ENCODE data around the gene KCNMA1. TPM values are rescaled to one million over a fixed set of nuclear protein-coding genes. Genes with fewer than 3 reads are reported as not detected.

KCNMA1 gene
- total and polyA plus RNA-seq, 7 donors, result 15.3 to 427 (median 256) TPM

DNA sequence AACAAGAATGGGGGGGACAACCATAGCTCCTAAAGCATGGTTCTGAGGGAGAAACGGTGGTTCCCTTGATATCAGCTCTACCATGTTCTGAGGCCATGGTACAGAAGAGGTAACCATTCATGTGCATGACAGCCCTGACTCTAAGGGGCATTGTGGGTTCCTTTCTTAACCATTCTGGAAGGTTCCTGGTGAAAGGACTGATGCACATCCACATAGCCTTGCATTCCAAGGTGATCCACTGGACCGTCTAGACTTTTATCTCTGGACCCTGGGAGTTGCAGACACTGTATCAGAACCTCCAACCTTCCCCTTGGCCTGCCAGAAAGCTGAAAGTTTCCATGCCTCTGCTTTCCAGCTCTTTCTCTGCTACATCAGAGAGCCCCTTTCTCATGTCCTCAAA, 344.3 kb downstream of the KCNMA1 start:
- DNase-seq, result no peak
- no peak overlapping the region for H3K4me3 ChIP-seq
- peak overlapping the region in 2 of 4 donors; percentile 78 for H3K27ac ChIP-seq

GRCh38 chr10:77291596-77292505, 345.8 kb downstream of the KCNMA1 start:
- 74 to 78% methylated on average over 10 of the region's 10 CpGs for WGBS, 2 donors
- TF ChIP-seq CTCF (IDR thresholded peaks at IDR 0.05) (no peak), EP300 (IDR thresholded peaks at IDR 0.05) (no peak), POLR2AphosphoS5 (IDR thresholded peaks at IDR 0.05) (no peak), POLR2A (IDR thresholded peaks at IDR 0.05) (no peak)
- intact Hi-C loops (cut with DNase I), result no loop called here

More for the DNA sequence above, 344.3 kb downstream of the KCNMA1 start:
- TF ChIP-seq EP300 (IDR thresholded peaks at IDR 0.05), result no peak
- no peak for TF ChIP-seq POLR2AphosphoS5 (IDR thresholded peaks at IDR 0.05)
- TF ChIP-seq CTCF (IDR thresholded peaks at IDR 0.05), result no peak
- no peak for TF ChIP-seq POLR2A (IDR thresholded peaks at IDR 0.05)
- Histone ChIP-seq H3K4me1 (peaks cover 4 to 75% (median 68%) of the 10 kb centered on the region in 4 donors), H3K36me3 (no peaks in the 10 kb centered on the region), H3K9me3 (no peaks in the 10 kb centered on the region), H3K27me3 (no peaks in the 10 kb centered on the region)
- intact Hi-C loops (cut with DNase I), result no loop called here
- WGBS, 2 donors, result 84 to 85% methylated on average over 2 of the region's 2 CpGs

GRCh38 chr10:77290528-77291155, 347.0 kb downstream of the KCNMA1 start:
- peak; percentile 17 for DNase-seq
- intact Hi-C loops (cut with DNase I), result no loop called here
- peak overlapping the region; percentile 31 to 78 (median 72) for H3K27ac ChIP-seq
- no peaks in the 10 kb centered on the region for H3K27me3 ChIP-seq
- no peak overlapping the region for H3K4me3 ChIP-seq
- H3K36me3 ChIP-seq, result no peaks in the 10 kb centered on the region
- 47 to 64% methylated on average over 6 of the region's 6 CpGs for WGBS, 2 donors
- H3K4me1 ChIP-seq, result peaks cover 4 to 90% (median 77%) of the 10 kb centered on the region in 4 donors
- TF ChIP-seq POLR2AphosphoS5 (IDR thresholded peaks at IDR 0.05), result no peak
- no peak for TF ChIP-seq POLR2A (IDR thresholded peaks at IDR 0.05)
- TF ChIP-seq CTCF (IDR thresholded peaks at IDR 0.05), result no peak
- TF ChIP-seq EP300 (IDR thresholded peaks at IDR 0.05), result no peak
- H3K9me3 ChIP-seq, result no peaks in the 10 kb centered on the region

More at GRCh38 chr10:77291596-77292505, 345.8 kb downstream of the KCNMA1 start:
- no peaks in the 10 kb centered on the region for H3K9me3 ChIP-seq
- H3K4me3 ChIP-seq, result no peak overlapping the region
- H3K27ac ChIP-seq, result peak overlapping the region in 3 of 4 donors; percentile 66 to 78 (median 78)
- H3K4me1 ChIP-seq, result peaks cover 4 to 82% (median 70%) of the 10 kb centered on the region in 4 donors
- no peaks in the 10 kb centered on the region for H3K27me3 ChIP-seq
- no peaks in the 10 kb centered on the region for H3K36me3 ChIP-seq
- DNase-seq, result peak; percentile 2

DNA sequence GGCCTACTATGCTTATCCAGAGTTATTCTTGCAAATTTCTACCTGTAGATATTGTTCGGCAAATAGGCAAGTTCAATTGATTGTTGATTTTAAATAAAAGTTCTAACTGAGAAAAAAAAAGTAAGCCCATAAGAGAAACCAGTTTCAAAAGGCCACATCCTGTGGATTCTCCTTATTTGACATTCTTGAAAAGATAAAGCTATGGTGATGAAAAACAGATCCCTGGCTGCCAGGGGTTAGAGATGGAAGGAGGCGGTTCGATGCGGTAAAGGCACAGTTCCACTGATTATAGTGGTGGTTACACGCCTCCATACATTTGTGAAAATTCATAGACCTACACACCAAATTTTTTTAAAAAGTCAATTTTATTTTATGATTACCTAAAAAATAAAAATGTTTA, 347.8 kb downstream of the KCNMA1 start:
- H3K27ac ChIP-seq, result peak overlapping the region in 3 of 4 donors; percentile 66 to 78 (median 78)
- no peak for DNase-seq
- WGBS, 2 donors, result 89 to 97% methylated on average over 5 of the region's 5 CpGs
- intact Hi-C loops (cut with DNase I), result loop anchor here (5.0 kb wide), 2 partner anchors 83 to 92 kb away; no protein-coding TSS in a partner anchor
- H3K36me3 ChIP-seq, result no peaks in the 10 kb centered on the region
- peaks cover 4 to 93% (median 78%) of the 10 kb centered on the region in 4 donors for H3K4me1 ChIP-seq
- TF ChIP-seq POLR2AphosphoS5 (IDR thresholded peaks at IDR 0.05), result peak in 3 of 4 donors; percentile 22 to 64 (median 57)
- no peak for TF ChIP-seq POLR2A (IDR thresholded peaks at IDR 0.05)
- no peaks in the 10 kb centered on the region for H3K9me3 ChIP-seq
- H3K4me3 ChIP-seq, result no peak overlapping the region
- no peaks in the 10 kb centered on the region for H3K27me3 ChIP-seq
